Stimulated activated CD8-positive, alpha-beta memory T cell treated with anti-CD3 and anti-CD28 coated beads, Interleukin-12 subunit alpha, Interleukin-12 subunit beta, amount 100 ng/mL, for 24 hours (primary cell): ENCODE data around the gene IGDCC3.

ENCODE experiments used
- DNase-seq: peaks from one replicate; pipeline ENCODE4 v3.0.0-alpha.2; 2020; ENCODE audit errors: extremely low read depth

The IGDCC3 gene

DNA sequence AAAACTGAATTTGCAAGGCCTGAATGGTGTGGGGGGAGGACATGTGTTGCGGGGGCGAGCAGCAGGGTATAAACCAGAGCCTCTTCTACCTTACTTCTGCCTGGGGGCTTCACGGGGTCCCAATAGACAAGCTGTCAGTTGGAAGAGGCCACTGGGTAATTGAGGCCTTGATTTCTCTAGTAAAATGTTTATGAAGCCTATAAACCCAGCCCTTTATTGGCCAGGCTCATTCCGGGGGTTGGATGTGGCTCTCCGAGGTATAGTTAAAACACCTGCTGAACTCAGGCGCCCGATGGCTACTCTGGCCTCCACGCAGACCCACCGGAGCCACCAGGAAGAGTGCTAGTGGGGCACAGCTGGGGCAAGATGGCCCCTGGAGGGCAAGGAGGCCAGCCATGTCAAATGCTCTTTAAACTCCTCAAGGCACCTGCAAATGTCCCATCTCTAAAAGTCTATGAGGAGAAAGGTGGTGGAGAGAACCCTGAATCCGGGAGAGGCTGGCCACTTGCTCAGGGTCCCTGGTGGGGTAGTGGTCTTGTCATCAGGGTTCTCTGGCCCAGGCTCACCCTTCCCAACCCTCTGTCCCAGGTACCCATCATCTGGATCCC is 34.3 kb downstream of the IGDCC3 start:
- no peak for DNase-seq

- no peak for DNase-seq
Observed at GRCh38 chr15:65342493-65342892, 35.3 kb downstream of the IGDCC3 start.

GRCh38 chr15:65339920-65340319 is 37.9 kb downstream of the IGDCC3 start:
- DNase-seq: no peak

- DNase-seq: no peak
Observed at GRCh38 chr15:65339416-65339815, 38.4 kb downstream of the IGDCC3 start.

- no peak for DNase-seq
Observed at GRCh38 chr15:65338823-65339222, 39.0 kb downstream of the IGDCC3 start.

- no peak for DNase-seq
Observed at GRCh38 chr15:65338366-65338765, 39.4 kb downstream of the IGDCC3 start.

GRCh38 chr15:65337436-65338070 is 40.2 kb downstream of the IGDCC3 start:
- DNase-seq: no peak

GRCh38 chr15:65336493-65337435 is 41.0 kb downstream of the IGDCC3 start:
- DNase-seq: no peak

DNA sequence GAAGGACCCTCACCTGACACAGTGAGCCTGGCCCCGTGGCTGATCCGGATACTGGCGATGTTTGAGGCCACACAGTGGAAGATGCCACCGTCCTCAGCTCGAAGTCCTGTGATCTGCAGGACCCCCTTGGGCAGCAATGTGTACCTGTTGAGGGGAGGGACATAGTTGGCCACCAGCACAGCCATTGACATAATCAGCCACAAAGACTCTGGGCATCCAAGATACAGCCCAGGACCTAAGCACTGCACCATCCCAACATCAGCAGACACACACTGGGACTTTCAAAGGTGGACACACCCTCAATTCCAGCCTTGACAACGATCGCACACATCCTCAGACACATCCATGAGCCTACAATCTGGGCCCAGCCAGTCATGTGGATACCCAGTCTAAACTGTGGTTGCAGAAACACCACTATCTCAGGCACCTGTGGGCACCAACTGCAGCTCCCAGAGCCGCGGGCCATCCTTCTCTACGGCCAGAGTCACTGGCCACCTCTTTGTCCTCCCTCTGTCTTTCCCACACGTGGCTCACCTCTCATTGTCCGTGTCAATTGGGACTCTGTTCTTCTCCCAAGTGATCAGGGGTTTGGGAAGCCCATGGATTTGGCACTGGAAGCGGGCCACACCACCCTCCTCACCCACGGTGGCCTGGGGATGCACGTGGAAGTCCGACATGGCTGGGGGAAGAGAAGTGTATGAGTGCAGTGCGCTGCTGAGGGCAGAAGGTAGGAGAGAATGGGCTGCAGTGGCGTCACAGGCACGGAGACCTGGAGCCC is 42.3 kb downstream of the IGDCC3 start:
- no peak for DNase-seq

DNA sequence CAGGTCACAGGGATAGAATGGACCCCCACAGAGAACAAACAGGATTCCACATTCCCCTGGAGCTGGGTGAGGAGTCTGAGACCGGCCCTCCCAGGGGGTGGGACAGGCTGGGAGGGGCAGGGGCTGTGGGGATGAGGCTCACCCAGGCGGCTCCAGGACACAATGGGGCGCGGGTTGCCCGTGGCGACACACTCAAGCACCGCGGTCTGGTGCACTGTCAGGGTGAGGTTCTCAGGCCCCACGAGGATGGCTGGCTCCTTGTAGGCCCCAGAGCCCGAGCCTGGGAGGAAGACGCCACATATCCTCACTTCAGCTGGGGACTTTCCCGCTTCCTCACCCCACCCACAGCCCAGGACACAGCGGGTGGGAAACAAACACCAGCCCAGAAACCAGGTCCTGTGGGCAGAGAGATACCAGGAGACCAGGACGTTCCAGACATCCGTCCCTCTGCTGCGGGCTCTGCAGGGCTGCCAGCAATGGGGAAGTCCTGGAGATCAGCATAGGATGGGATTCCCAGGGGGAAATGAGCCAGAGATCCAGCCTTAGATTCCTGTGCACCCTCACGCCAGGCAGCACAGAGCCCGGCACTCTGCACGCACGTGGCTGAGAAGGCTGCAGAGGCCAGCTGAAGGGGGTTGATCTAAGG is 43.1 kb downstream of the IGDCC3 start:
- DNase-seq: no peak

GRCh38 chr15:65333856-65334255 is 43.9 kb downstream of the IGDCC3 start:
- DNase-seq: no peak

DNA sequence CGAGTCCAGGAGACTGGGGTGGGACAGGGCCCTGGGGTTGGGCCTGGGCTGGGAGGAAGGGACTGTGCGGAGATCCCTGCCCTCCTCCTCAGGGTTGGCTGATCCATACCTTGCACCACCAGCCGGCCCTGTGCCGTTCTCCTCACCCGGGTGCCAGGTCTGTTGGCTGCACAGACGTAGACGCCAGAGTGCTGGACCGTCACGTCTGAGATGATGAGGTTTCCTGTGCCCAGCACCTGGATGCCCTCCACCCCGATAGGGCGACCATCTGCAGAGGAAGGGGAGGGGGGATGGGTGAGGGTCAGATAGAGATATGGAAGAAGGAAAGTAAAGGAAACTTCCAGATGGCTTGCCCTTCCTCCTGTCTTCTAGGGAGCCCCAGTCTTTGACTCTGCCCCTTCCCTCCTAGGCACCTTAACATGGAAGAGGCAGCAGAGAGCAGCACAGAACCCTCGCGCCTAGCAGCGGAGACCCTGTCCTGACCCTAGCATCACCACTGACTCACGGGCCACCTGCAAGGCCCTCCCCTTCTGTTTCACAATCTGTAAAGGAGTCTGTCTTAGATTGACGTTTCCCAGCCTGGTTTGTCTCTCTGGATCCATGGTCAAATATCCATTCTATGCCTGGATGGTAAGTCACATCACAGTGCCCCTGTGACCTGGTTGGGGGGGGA is 44.5 kb downstream of the IGDCC3 start:
- DNase-seq: no peak

- DNase-seq: no peak
Observed at GRCh38 chr15:65332391-65333147, 45.2 kb downstream of the IGDCC3 start.

DNA sequence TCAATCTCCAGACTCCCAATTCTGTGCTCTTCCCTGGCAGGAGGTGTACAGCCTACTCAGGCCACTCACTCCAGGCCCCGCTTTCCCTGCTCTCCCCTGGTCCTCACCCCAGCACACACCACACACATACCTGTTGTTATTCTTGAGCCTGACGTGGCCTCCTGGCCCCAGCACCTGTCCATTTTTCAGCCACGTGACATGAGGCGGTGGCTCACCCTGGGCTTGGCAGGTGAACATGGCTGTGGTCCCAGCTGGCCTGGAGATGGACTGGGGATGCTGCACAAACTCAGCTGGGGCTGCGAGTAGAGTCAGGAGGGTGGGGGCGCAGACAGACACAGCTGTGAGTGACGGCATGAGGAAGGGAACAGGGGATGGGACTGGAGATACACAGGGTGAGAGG is 46.0 kb downstream of the IGDCC3 start:
- DNase-seq: no peak

- no peak for DNase-seq
Observed at GRCh38 chr15:65330934-65331645, 46.7 kb downstream of the IGDCC3 start.

DNA sequence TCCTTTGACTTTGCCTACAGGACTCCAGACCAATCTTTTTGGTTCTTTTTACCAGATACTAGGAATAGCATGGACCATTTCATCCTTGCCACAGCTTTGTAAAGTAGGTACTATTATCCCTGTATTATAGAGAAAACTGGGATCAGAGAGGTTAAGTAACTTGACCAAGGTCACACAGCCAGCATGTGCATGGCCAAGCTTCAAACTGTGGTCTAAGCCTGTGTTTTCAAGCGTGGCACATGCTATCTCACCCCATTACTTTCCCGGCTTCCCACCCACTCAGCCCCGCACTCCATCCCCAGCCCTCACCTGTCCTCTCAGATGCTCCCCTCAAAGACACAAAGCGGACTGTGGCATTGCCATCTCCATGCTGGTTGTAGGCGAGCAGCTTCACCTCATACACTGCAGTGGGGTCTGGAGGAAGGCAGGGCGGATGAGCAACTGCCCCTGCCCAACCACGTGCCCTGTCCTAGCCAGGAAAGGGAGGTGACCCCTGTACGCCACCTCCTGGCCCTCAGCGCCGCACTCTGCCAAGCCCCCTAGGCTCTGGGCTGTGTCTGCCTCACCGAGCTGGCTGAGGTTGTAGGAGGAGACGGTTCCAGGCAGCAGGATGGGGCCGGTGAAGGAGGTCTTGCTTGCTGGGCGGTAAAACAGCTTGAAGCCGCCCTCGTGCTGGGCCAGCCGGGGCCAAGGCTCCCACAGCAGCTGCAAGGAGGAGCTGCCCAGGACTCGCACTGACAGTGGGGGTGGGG is 47.6 kb downstream of the IGDCC3 start:
- DNase-seq: no peak

DNA sequence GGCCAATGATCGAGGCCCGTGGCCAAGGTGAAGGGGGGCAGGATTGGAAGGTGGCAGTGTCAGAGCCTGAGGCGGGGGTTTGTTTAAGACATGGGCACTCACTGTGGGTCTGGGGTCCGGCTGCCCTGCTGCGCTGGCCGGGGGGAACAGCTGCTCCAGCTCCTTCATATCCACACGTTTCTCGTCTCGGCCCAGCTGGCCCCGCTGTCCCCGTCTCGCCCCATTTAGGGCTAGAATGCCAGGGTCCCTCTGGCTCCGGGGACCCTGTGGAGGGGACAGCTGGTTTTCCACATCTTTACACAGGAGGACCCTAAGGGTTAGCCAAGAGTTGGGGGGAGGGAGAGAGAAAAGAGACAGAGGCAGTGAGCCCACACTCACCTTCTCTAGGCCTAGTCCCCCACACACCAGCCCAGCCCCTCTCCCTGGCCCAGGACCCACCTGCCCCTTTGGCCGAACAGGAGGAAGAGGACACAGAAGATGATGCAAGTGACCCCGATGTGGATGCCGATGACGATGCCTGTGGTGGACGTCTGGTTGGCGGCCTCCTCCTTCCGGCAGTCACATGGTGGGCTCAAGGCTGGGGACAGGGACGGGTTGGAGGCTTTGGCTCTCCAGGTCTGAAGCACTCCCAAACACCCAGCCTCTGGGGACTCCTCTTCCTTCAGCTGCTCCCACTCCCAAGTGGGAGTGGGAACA is 48.4 kb downstream of the IGDCC3 start:
- DNase-seq: no peak
